OCI-LY7 (cell line): Measurements from ENCODE around the gene PRMT5. TPM values are rescaled to one million over a fixed set of nuclear protein-coding genes. Genes with fewer than 3 reads are reported as not detected.

Source experiments
- BruUV-seq: library from RNA; stranded (reverse); fragments of 400-500 nt; replicated peaks from 2 replicates; lab custom pipeline; 2021; lab: Mats Ljungman, UMichigan
- CTCF ChIA-PET: fragments of 300-600 bp; sonication (Branson Sonifier 250); formaldehyde crosslinking; loops from one replicate; lab custom pipeline; 2022; ENCODE audit warnings: antibody characterized with exemption; ENCODE audit not compliant: unreplicated experiment; lab: Charles Lee
- POLR2A ChIA-PET: fragments of 300-600 bp; sonication (Branson Sonifier 250); formaldehyde crosslinking; loops from one replicate; lab custom pipeline; 2022; ENCODE audit warnings: antibody characterized with exemption; lab: Charles Lee
- DNase-seq: peaks from one replicate; pipeline ENCODE4 v3.0.0-alpha.2; 2015; ENCODE audit warnings: low spot score
- H2AFZ ChIP-seq: fragments of 200-600 bp; sonication (generic), shearing (Covaris generic); 2 replicates; pipeline ENCODE4 v1.6.1; 2014; ENCODE audit warnings: mild to moderate bottlenecking, antibody characterized with exemption, low read length, moderate library complexity
- H3K27ac ChIP-seq: fragments of 200-600 bp; sonication (generic); 2 replicates; pipeline ENCODE4 v1.5.1; 2014; ENCODE audit warnings: mixed run types, low read depth, mild to moderate bottlenecking, moderate library complexity, low read length, inconsistent platforms; ENCODE audit not compliant: poor library complexity, severe bottlenecking
- H3K36me3 ChIP-seq: fragments of 200-600 bp; sonication (generic); 2 replicates; pipeline ENCODE4 v1.6.1; 2014; ENCODE audit warnings: mild to moderate bottlenecking, antibody characterized with exemption, low read length, moderate library complexity, mixed read lengths; ENCODE audit not compliant: insufficient read depth
- H3K4me1 ChIP-seq: fragments of 200-600 bp; sonication (generic); 2 replicates; pipeline ENCODE4 v1.5.1; 2014; ENCODE audit warnings: mild to moderate bottlenecking, low read length; ENCODE audit not compliant: insufficient read depth, poor library complexity, severe bottlenecking
- H3K4me2 ChIP-seq: fragments of 200-600 bp; sonication (generic); 2 replicates; pipeline ENCODE4 v1.6.1; 2014; ENCODE audit warnings: mild to moderate bottlenecking, low read length
- H3K4me3 ChIP-seq: fragments of 200-600 bp; sonication (generic); 2 replicates; pipeline ENCODE4 v1.5.1; 2014; ENCODE audit warnings: mild to moderate bottlenecking, low read depth, low read length; ENCODE audit not compliant: poor library complexity, severe bottlenecking
- H3K79me2 ChIP-seq: fragments of 200-600 bp; sonication (generic); 2 replicates; pipeline ENCODE4 v1.6.1; 2016; ENCODE audit warnings: low read depth, mild to moderate bottlenecking, low read length, moderate library complexity, mixed read lengths; ENCODE audit not compliant: insufficient read depth
- H3K9me2 ChIP-seq: fragments of 200-600 bp; sonication (generic); 2 replicates; pipeline ENCODE4 v1.6.1; 2016; ENCODE audit warnings: mild to moderate bottlenecking, low read length, mixed read lengths; ENCODE audit not compliant: insufficient read depth
- H3K9me3 ChIP-seq: fragments of 200-600 bp; sonication (generic); 2 replicates; pipeline ENCODE4 v1.6.1; 2014; ENCODE audit warnings: mild to moderate bottlenecking, mixed run types, low read length, mixed read lengths
- H4K20me1 ChIP-seq: fragments of 200-600 bp; sonication (generic); 2 replicates; pipeline ENCODE4 v1.6.1; 2014; ENCODE audit warnings: mild to moderate bottlenecking, antibody characterized with exemption, low read length, moderate library complexity, mixed read lengths; ENCODE audit not compliant: insufficient read depth
- EZH2phosphoT487 ChIP-seq: fragments of 200-600 bp; sonication (generic); IDR thresholded peaks from 2 replicates; pipeline ENCODE4 v1.6.1; 2018; ENCODE audit warnings: low read depth, borderline replicate concordance, mild to moderate bottlenecking, mixed run types, antibody characterized with exemption, low read length, moderate library complexity, mixed read lengths
- intact Hi-C: fragments of 100-400 bp; cut with micrococcal nuclease; formaldehyde crosslinking; loops from one replicate; pipeline ENCODE4 v1.10.0; 2022; ENCODE audit not compliant: unreplicated experiment
- total RNA-seq, 2 experiments: library from RNA; depleted of rRNA in 1 of 2; stranded (reverse); fragments of >200 nt in 1 of 2; shearing (Covaris generic) in 1 of 2; gene quantifications; 2 replicates each; pipeline ENCODE4 v1.2.3, GENCODE V29; 2014 to 2022
- TF ChIP-seq, protein P1 (sequence below): fragments of 200-600 bp; sonication (generic); conservative IDR thresholded peaks from 2 replicates; pipeline ENCODE4 v1.5.1; 2014; ENCODE audit warnings: mild to moderate bottlenecking, antibody characterized with exemption, low read length, moderate library complexity, mixed read lengths

The PRMT5 gene
- total RNA-seq, 2 experiments from 2014 or later, result 93.1 to 135 TPM

DNA sequence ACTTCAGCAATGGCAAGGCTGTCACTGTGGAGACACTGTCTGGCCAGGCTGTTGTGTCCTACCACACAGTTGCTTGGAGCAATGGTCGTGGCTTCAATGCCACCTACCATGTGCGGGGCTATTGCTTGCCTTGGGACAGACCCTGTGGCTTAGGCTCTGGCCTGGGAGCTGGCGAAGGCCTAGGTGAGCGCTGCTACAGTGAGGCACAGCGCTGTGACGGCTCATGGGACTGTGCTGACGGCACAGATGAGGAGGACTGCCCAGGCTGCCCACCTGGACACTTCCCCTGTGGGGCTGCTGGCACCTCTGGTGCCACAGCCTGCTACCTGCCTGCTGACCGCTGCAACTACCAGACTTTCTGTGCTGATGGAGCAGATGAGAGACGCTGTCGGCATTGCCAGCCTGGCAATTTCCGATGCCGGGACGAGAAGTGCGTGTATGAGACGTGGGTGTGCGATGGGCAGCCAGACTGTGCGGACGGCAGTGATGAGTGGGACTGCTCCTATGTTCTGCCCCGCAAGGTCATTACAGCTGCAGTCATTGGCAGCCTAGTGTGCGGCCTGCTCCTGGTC is 53.3 kb downstream of the PRMT5 start:
- POLR2A ChIA-PET, result interaction anchor here (0.5 kb wide), 1 partner anchor 121 kb away, joined by 3 read pairs; no protein-coding TSS in a partner anchor

DNA sequence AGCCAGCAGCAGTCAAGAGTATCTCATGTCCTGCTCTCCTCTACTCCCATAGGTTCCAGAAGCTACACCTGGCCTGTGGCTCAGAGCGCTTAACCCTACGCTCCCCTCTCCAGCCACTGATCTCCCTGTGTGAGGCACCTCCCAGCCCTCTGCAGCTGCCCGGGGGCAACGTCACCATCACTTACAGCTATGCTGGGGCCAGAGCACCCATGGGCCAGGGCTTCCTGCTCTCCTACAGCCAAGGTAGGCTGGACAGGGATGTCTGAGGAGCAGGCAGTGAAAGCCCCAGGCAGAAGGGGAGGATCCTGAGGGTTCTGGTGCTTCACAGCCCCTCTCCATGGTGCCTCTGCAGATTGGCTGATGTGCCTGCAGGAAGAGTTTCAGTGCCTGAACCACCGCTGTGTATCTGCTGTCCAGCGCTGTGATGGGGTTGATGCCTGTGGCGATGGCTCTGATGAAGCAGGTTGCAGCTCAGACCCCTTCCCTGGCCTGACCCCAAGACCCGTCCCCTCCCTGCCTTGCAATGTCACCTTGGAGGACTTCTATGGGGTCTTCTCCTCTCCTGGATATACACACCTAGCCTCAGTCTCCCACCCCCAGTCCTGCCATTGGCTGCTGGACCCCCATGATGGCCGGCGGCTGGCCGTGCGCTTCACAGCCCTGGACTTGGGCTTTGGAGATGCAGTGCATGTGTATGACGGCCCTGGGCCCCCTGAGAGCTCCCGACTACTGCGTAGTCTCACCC is 54.0 kb downstream of the PRMT5 start:
- H3K4me2 ChIP-seq, result no peak overlapping the region
- H3K79me2 ChIP-seq, result peaks cover 19% of the 10 kb centered on the region
- no peak overlapping the region for H3K4me3 ChIP-seq
- H3K9me3 ChIP-seq, result no peaks in the 10 kb centered on the region
- ChIA-PET CTCF (no interaction called here), POLR2A (interaction anchor here (0.5 to 5.5 kb wide), 2 partner anchors 8 to 122 kb away, joined by 3 to 65 read pairs; partner anchors contain the start of gene REM2)
- intact Hi-C loops, result no loop called here
- H3K36me3 ChIP-seq, result peaks cover 69% of the 10 kb centered on the region
- peaks cover 19% of the 10 kb centered on the region for H3K4me1 ChIP-seq
- no peak overlapping the region for H3K27ac ChIP-seq
- H4K20me1 ChIP-seq, result no peaks in the 10 kb centered on the region
- no peak for TF ChIP-seq EZH2phosphoT487
- TF ChIP-seq, protein P1, sequence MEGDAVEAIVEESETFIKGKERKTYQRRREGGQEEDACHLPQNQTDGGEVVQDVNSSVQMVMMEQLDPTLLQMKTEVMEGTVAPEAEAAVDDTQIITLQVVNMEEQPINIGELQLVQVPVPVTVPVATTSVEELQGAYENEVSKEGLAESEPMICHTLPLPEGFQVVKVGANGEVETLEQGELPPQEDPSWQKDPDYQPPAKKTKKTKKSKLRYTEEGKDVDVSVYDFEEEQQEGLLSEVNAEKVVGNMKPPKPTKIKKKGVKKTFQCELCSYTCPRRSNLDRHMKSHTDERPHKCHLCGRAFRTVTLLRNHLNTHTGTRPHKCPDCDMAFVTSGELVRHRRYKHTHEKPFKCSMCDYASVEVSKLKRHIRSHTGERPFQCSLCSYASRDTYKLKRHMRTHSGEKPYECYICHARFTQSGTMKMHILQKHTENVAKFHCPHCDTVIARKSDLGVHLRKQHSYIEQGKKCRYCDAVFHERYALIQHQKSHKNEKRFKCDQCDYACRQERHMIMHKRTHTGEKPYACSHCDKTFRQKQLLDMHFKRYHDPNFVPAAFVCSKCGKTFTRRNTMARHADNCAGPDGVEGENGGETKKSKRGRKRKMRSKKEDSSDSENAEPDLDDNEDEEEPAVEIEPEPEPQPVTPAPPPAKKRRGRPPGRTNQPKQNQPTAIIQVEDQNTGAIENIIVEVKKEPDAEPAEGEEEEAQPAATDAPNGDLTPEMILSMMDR, result no peak
- no peak overlapping the region for H2AFZ ChIP-seq
- H3K9me2 ChIP-seq, result no peaks in the 10 kb centered on the region
- no peak for DNase-seq
- no TSS peak for BruUV-seq

More for the DNA sequence above, 53.3 kb downstream of the PRMT5 start:
- Histone ChIP-seq H3K79me2 (peaks cover 19% of the 10 kb centered on the region), H3K4me3 (no peak overlapping the region), H3K9me2 (no peaks in the 10 kb centered on the region), H2AFZ (no peak overlapping the region), H3K27ac (no peak overlapping the region), H3K4me1 (peaks cover 14% of the 10 kb centered on the region), H3K36me3 (peaks cover 69% of the 10 kb centered on the region), H4K20me1 (no peaks in the 10 kb centered on the region), H3K9me3 (no peaks in the 10 kb centered on the region), H3K4me2 (no peak overlapping the region)
- no peak for DNase-seq
- TF ChIP-seq, protein P1, result no peak
- TF ChIP-seq EZH2phosphoT487, result no peak
- intact Hi-C loops, result no loop called here
- CTCF ChIA-PET, result interaction anchor here (0.7 kb wide), 1 partner anchor 11 kb away, joined by 3 read pairs; no protein-coding TSS in a partner anchor
- no TSS peak for BruUV-seq
